HG03025 (cell line): ENCODE results near the gene DNMT3A.

Source experiments
- ATAC-seq: cut with Tn5 transposase; IDR thresholded peaks from one replicate; pipeline ENCODE4 v1.9.1; 2021; ENCODE audit warnings: mild to moderate bottlenecking, moderate library complexity; ENCODE audit not compliant: unreplicated experiment, low FRiP score

The DNMT3A gene

DNA sequence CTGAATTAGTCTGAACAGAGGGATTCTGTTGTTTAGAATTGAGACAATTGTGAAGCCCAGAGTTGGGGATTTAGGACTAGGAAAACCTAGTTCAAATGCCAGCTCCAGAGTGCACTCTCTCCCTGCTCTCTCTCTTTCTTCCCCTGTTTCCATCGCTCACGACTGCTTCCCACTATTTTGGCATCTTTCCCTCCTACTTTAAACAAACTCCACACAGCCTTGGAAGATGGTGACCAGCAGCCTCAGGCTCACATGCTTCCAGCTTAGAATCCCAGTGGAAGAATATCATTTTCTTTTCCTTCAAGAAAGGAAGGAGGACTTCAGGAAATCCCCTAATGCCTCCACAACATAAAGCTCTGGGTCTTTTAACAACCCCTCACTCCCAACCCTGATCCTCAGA is 6.1 kb upstream of the DNMT3A start:
- no peak for ATAC-seq

GRCh38 chr2:25347205-25347815 is 5.6 kb upstream of the DNMT3A start:
- no peak for ATAC-seq

DNA sequence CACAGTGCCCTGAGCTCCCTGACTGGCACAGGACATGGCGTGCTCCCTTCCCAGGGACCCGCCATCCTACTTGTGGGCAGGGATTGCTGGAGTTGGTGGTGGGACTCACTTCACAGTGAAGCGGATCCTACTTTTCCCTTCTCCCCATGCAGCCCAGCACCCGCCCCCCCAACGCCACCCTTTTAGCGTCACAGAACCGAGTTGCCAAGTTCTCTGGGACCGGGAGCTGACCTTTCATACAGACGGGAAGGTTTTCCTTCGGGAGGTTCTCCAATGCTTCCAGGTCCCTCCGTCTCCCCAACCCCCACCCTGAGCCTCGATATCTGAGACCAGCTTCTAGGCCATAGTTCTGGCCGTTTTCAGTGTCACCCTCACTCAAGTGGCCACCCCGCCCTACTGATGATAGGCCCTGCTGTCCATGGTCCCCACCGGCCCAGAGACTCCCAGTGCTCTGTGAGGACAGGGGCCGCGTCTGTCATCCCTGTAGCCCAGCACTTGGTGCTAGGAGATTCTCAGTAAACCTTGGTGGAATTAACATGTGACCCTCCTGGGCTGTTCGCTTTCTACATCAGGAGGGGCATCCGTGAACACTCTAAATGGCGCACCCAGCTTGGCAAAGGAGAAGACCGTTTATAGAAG is 1.6 kb upstream of the DNMT3A start:
- no peak for ATAC-seq

DNA sequence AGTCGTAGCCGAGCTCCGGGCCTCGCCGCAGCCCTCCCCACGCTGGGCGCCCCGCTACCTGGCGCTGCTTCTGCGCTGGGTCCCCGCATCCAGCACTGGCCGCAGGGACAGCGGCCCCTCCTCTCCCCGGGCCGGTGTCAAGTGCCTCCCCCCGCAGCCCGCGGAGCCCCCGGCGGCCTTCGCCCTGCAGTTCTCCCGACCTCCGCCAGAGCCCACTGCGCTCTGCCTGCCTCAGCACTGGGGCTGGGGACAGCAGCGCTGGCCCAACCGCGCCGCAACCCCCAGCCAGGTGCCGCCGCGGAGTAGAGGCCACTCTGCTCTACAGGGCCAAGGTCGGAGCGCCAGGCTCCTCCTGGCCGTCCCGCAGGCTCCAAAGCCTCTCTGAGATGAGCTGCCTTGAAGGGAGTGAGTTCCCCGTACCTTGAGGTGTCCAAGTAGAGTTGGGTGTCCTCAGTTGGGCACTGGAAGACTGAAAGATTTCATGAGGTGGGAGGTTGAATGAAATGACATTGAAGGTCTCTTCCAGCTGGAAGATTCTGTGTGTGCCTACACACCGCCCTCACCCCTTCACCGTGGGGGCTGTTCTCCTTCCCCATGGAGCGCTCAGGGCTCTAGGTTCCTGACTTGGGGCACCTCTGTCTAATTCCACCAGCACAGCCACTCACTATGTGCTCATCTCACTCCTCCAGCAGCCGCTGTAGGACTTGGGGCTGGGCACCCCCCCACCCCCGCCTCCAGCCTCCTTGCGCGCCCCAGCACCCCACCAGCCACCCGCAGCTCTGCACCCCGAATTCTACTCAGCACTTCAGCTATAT is 854 bp upstream of the DNMT3A start:
- ATAC-seq, result peak; percentile 60

- ATAC-seq, result peak; percentile 18
Observed at GRCh38 chr2:25341011-25341727, 556 bp downstream of the DNMT3A start.

GRCh38 chr2:25340181-25340921 is 1.4 kb downstream of the DNMT3A start:
- ATAC-seq, result no peak

DNA sequence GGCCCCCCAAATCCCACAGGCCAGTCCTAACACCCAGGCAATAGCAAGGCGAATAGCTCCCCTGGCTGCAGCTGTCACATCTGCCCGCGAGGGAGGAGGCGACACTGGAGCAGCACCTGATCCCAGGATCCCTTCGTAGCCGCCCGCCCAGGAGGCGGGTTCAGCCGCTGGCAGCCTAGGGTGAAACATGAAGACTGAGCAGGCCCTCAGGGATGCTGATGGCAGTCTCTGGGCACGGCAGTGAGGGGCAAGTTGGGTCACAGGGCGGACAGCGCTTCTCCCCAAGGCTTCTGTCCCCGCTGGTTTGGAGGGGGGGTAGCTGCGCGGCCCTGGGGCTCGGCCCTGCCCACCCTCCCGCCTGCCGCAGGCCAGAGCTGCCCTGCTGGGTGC is 1.9 kb downstream of the DNMT3A start:
- no peak for ATAC-seq

GRCh38 chr2:25339211-25339674 is 2.5 kb downstream of the DNMT3A start:
- no peak for ATAC-seq

GRCh38 chr2:25338401-25338800 is 3.3 kb downstream of the DNMT3A start:
- ATAC-seq, result no peak

GRCh38 chr2:25337891-25338290 is 3.8 kb downstream of the DNMT3A start:
- no peak for ATAC-seq

DNA sequence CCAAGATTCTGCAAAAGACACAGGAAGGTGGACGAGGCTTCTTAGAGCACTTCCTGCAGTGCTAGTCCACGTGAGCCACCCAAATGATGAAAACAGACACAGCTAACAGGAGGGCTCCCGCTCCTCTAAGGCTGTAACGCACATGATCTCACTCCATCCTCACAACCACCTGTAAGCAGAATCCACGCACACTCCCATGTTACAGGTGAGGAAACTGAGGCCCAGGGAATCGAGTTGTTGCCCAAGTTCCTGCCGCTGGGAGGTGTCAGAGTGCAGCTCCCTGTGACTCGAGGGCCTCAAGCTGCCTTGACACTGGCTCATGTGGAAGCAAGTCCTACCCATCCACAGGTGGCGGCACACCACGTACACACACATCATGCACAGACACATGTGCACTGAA is 4.4 kb downstream of the DNMT3A start:
- no peak for ATAC-seq

- no peak for ATAC-seq
Observed at GRCh38 chr2:25336383-25336841, 5.3 kb downstream of the DNMT3A start.

GRCh38 chr2:25335971-25336370 is 5.8 kb downstream of the DNMT3A start:
- no peak for ATAC-seq

- no peak for ATAC-seq
Observed at GRCh38 chr2:25335204-25335603, 6.5 kb downstream of the DNMT3A start.

- ATAC-seq, result no peak
Observed at GRCh38 chr2:25334482-25334881, 7.2 kb downstream of the DNMT3A start.

DNA sequence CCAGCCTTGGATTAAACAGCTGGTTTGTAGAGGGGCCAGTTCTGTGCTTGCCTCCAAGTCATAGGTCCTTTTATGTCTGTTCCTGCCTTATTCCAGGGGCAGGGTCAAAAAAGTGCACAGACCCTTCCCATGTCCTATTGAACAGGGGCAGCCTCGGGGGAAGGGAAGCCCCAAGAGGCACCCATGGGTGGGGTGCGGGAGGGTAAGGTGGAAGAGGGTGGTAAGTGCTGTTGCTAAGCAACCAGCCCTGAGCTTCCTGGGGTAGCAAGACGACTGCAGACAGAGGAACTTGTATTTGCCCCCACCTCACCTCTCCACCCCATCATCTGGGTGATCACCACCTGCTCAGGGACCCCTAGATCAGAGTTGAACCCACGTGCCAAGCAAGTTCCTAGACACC is 7.7 kb downstream of the DNMT3A start:
- ATAC-seq, result no peak

DNA sequence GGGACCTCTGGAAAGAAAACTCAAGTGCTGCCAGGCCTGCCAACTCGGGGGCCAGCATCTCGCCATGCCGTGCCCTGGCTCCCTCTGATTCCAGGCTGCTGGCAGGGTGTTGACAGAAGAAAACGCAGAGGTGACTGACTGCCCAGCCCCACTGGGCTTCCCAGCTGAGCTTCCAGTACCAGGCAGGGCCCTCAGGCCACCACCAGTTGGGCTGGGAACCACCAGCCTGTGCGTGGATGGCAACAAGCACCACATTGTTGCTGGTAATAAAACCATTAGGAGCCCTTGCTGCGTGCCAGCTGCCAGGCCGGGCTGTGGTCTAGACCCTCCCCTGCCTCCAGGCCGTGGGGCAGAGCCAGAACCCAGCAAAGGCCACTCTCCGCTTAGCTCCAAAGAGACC is 9.2 kb downstream of the DNMT3A start:
- no peak for ATAC-seq

DNA sequence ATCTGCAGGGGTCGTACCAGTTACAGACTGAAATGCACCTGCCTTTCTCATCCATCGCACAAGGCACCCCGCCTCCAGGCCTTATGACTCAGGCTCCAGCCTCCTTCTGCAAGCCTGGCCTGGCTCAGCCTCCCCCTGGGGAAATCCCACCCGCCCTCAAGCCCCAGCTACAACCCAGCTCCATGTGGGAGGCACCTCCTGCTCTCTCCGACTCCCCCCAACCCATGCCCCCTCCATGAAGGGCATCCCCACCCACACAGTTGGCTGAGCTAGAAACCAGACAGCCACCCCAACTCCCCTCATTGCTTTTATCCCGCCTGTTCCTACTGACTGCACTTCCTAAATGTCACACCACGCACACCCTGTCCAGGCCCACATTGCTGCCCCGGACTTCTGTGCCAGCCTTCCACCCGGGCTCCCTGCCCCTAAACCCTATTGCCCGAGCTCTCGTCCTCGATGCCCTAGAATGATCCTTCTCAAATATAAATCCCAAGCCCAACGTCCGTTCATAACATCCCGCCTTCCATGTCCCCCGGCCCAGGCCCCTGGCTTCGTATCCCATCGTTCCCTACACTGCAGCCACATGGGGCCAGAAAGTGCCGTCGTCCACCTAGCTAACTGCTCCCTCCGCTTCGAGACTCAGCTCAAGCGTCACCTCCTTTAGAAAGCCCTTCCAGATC is 9.9 kb downstream of the DNMT3A start:
- ATAC-seq, result no peak

- no peak for ATAC-seq
Observed at GRCh38 chr2:25330937-25331336, 10.8 kb downstream of the DNMT3A start.

GRCh38 chr2:25330273-25330672 is 11.5 kb downstream of the DNMT3A start:
- ATAC-seq, result no peak
